ENCODE data around the gene CLDN16.

- TF ChIP-seq, protein P1, sequence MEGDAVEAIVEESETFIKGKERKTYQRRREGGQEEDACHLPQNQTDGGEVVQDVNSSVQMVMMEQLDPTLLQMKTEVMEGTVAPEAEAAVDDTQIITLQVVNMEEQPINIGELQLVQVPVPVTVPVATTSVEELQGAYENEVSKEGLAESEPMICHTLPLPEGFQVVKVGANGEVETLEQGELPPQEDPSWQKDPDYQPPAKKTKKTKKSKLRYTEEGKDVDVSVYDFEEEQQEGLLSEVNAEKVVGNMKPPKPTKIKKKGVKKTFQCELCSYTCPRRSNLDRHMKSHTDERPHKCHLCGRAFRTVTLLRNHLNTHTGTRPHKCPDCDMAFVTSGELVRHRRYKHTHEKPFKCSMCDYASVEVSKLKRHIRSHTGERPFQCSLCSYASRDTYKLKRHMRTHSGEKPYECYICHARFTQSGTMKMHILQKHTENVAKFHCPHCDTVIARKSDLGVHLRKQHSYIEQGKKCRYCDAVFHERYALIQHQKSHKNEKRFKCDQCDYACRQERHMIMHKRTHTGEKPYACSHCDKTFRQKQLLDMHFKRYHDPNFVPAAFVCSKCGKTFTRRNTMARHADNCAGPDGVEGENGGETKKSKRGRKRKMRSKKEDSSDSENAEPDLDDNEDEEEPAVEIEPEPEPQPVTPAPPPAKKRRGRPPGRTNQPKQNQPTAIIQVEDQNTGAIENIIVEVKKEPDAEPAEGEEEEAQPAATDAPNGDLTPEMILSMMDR (IDR thresholded peaks at IDR 0.05; ENCODE audit: low read depth, low read length, poor library complexity, severe bottlenecking): no peak
- no peak for TF ChIP-seq EZH2phosphoT487 (IDR thresholded peaks at IDR 0.05; ENCODE audit: borderline replicate concordance, low read length)
Measured at GRCh38 chr3:190424108-190424477, 36.1 kb downstream of the CLDN16 start.
